ACC112 (cell line): ENCODE data around the gene MAML3.

Experiments
- H2AFZ ChIP-seq: fragments of 200-600 bp; sonication (generic); one replicate; pipeline ENCODE4 v1.6.0; 2017; ENCODE audit warnings: antibody characterized with exemption, low read length; ENCODE audit not compliant: unreplicated experiment
- H3K27ac ChIP-seq: fragments of 200-600 bp; sonication (generic); 2 replicates; pipeline ENCODE4 v1.5.1; 2014; ENCODE audit warnings: low read depth, mild to moderate bottlenecking, antibody characterized with exemption, low read length, moderate library complexity
- H3K27me3 ChIP-seq: fragments of 200-600 bp; sonication (generic); 2 replicates; pipeline ENCODE4 v1.6.1; 2014; ENCODE audit warnings: mild to moderate bottlenecking, antibody characterized with exemption, low read length, moderate library complexity, mixed read lengths; ENCODE audit not compliant: insufficient read depth
- H3K36me3 ChIP-seq: fragments of 200-600 bp; sonication (generic); 2 replicates; pipeline ENCODE4 v1.6.1; 2016; ENCODE audit warnings: mild to moderate bottlenecking, antibody characterized with exemption, low read length, moderate library complexity, mixed read lengths; ENCODE audit not compliant: insufficient read depth
- H3K4me1 ChIP-seq: fragments of 200-600 bp; sonication (generic); one replicate; pipeline ENCODE4 v1.6.1; 2016; ENCODE audit warnings: low read length, mixed read lengths; ENCODE audit not compliant: insufficient read depth, unreplicated experiment, control insufficient read depth
- H3K4me3 ChIP-seq: fragments of 200-600 bp; sonication (generic); 2 replicates; pipeline ENCODE4 v1.5.1; 2014; ENCODE audit warnings: mild to moderate bottlenecking, low read depth, low read length
- H3K79me2 ChIP-seq: fragments of 200-600 bp; sonication (generic); one replicate; pipeline ENCODE4 v1.6.0; 2016; ENCODE audit warnings: low read length; ENCODE audit not compliant: control insufficient read depth, unreplicated experiment, insufficient read depth

MAML3 gene

DNA sequence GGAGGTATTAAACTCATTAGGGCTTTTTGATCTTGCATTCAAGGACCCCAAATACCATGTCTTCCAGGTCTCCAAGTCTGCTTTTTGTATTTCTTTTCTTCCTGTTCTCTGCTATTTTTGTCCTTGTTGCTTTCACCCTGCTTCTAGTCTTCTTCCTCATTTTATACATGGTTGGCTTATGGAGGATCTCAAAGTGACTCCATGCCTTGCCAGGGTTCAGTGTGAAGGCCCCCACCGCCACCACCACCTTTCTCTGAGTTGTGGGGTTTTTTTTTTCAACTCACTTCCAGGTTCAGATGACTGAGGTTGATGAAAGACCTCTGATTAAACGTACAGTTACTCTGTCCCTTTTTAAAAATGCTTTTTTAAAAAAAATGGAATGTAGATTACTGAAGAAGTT is 96.3 kb downstream of the MAML3 start:
- Histone ChIP-seq H3K4me3 (no peak overlapping the region), H3K79me2 (no peaks in the 10 kb centered on the region), H3K27me3 (no peaks in the 10 kb centered on the region), H3K36me3 (no peaks in the 10 kb centered on the region), H2AFZ (no peak overlapping the region), H3K27ac (no peak overlapping the region), H3K4me1 (peaks cover 15% of the 10 kb centered on the region)

DNA sequence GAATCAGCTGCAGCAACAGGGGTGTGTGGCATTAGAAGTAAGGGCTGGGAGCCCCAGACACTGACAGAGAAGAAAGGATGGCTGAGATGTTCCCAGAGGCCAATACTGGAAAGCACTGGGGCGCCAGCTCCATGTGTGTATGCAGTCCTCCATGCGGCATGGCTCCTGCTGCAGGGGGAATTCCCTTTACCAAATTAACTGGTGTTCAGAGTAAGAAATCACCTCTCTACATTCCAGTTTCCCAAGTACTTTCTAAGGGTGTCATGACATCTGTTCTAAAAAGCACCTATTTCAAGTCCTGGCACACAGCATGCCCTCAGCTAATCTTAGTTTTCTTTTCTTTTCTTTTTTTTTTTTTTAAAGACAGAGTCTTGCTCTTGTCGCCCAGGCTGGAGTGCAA is 98.0 kb downstream of the MAML3 start:
- Histone ChIP-seq H3K79me2 (no peaks in the 10 kb centered on the region), H3K27ac (no peak overlapping the region), H2AFZ (no peak overlapping the region), H3K36me3 (no peaks in the 10 kb centered on the region), H3K4me1 (peaks cover 10% of the 10 kb centered on the region), H3K27me3 (no peaks in the 10 kb centered on the region), H3K4me3 (no peak overlapping the region)

DNA sequence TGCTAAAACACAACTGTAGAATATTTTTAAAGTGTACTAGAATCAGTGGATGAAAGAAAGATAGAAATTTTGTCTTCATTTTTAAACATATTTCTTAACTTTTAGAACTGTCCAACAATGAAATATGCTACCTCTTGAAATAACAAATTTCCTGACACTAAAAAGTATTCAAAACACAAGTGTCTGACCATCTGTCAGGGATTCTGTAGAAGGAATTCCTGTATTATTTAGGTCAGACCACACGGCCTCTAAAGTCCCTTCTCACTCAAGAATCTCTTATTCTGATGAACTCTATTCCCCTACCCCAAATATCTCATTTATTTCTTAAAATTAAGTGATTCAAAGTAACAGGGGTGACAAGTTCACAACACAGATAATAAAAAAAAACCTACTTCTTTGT is 99.1 kb downstream of the MAML3 start:
- Histone ChIP-seq H3K4me1 (peaks cover 15% of the 10 kb centered on the region), H3K4me3 (no peak overlapping the region), H3K27ac (no peak overlapping the region), H3K79me2 (no peaks in the 10 kb centered on the region), H3K36me3 (no peaks in the 10 kb centered on the region), H2AFZ (no peak overlapping the region), H3K27me3 (no peaks in the 10 kb centered on the region)

DNA sequence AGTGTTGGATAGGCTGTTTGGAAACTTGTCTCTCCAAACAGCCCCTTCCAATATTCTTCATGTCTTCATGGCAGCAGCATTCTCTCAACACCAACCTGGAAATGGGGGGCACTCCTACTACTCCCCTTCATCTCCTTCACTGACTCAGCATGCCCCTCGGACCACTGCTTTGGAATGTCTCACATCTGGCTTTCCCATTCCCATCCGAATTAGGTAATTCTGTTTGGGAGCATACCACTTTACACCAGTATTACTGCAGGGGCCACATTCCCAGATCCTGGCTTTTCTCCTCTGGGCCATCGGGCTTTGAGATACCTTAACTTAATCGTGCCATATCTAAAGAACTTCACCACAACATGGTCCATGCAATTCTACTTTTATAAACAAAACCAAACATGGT is 100.8 kb downstream of the MAML3 start:
- H3K4me1 ChIP-seq: peaks cover 19% of the 10 kb centered on the region
- no peak overlapping the region for H3K27ac ChIP-seq
- H3K27me3 ChIP-seq: no peaks in the 10 kb centered on the region
- H3K4me3 ChIP-seq: no peak overlapping the region
- no peaks in the 10 kb centered on the region for H3K79me2 ChIP-seq
- no peaks in the 10 kb centered on the region for H3K36me3 ChIP-seq
- no peak overlapping the region for H2AFZ ChIP-seq

DNA sequence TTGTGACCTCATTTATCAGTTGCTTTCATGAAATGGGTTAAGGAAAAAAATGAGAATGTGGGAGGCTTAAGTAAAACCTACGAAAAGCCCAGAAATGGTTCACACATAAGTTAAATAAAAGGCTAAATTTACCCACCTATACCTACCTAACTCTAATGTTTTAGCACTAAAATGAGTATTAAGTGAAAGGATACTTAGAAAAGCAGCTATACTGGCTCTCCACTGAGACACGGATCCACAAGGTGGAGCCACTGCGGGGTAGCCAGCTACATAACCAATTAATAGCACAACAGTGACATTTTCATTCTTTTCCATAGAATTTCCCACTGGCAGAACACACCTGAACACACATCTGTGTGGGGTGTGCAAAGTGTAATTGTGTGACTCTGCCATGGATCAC is 101.9 kb downstream of the MAML3 start:
- H3K79me2 ChIP-seq: no peaks in the 10 kb centered on the region
- H2AFZ ChIP-seq: peak overlapping the region; percentile 41
- H3K27me3 ChIP-seq: no peaks in the 10 kb centered on the region
- no peaks in the 10 kb centered on the region for H3K36me3 ChIP-seq
- no peak overlapping the region for H3K4me3 ChIP-seq
- no peak overlapping the region for H3K27ac ChIP-seq
- H3K4me1 ChIP-seq: peaks cover 19% of the 10 kb centered on the region

DNA sequence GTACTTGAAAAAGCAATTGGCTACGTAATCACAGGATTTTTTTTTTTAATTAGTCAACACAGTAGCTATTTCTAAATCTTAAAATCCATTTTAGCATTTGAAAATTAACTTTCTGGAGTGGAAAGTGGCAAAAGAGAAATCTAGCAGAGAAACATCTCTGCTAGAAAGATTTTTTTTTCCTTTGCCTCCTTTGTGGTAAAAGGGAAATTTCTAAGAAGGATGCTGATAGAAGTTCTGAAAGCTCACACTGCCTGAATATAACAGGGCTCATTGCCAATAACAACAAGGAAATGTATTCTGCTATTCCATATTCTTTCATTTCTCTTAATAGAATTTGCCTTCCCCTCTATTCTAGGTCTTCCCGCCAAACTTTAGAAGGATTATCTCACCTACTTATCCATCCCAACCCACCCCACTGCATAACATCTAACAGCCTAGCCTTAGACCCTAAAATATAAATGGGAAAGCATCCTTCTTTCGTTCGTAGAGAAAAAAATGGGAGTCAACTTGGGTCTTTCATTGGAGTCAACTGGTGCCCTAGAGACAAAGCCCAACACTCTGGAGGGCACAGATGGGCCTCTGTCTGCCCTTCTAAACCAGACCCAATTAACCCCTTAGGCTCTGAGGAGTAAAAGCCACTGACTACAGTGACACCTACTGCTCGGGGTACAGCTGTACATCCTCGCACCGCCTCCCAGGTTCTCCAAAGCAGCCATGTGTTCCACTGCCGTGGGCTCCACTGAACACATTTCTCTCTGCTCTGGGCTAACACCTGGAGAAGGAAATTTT is 103.9 kb downstream of the MAML3 start:
- Histone ChIP-seq H3K4me3 (peak overlapping the region; percentile 72), H2AFZ (peak overlapping the region; percentile 87), H3K27ac (peak overlapping the region; percentile 16; the same call in 1 of the 2 replicates), H3K4me1 (peaks cover 19% of the 10 kb centered on the region), H3K36me3 (no peaks in the 10 kb centered on the region), H3K27me3 (no peaks in the 10 kb centered on the region), H3K79me2 (no peaks in the 10 kb centered on the region)

DNA sequence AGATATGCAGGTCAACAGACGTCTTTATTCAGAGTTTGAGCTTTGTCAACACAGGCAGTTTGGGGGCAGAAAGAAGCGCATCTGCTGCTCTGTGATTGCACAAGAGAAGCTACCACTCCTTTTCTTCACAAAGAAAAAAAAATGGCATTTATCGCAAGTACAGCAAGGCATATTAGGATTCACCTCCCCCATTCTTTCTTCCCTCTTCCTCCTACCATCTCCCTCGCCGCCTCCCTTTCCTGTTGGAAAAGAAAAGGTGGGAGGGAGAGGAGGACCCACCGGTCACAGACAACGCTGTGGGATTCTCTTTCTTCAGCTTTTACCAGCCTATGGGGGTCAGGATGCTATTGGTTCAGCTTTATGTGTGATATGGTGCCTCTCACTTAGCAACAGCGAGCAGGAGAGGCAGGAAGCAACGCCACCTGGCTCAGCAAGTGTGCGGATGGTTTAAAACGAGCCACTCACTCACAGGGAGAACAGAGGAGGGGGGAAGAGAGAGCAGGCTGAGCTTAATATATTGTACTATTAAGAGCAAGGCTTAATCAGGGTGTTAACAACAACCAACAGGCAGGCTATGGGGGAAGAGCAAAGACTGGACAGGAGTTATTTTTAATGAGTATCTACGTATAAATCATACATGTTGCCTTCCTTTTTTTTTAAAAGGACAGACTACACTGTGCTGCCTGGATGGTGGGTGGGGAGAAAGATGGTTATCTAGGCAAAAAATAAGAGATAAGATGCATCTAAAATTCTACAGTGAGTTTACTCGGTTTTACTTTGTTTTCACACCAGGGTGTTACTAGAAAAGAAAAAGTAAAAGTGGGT is 104.7 kb downstream of the MAML3 start:
- Histone ChIP-seq H3K4me3 (peak overlapping the region; percentile 72), H3K27me3 (no peaks in the 10 kb centered on the region), H3K27ac (peak overlapping the region; percentile 16; the same call in 1 of the 2 replicates), H3K4me1 (peaks cover 19% of the 10 kb centered on the region), H3K36me3 (no peaks in the 10 kb centered on the region), H3K79me2 (no peaks in the 10 kb centered on the region), H2AFZ (peak overlapping the region; percentile 87)

DNA sequence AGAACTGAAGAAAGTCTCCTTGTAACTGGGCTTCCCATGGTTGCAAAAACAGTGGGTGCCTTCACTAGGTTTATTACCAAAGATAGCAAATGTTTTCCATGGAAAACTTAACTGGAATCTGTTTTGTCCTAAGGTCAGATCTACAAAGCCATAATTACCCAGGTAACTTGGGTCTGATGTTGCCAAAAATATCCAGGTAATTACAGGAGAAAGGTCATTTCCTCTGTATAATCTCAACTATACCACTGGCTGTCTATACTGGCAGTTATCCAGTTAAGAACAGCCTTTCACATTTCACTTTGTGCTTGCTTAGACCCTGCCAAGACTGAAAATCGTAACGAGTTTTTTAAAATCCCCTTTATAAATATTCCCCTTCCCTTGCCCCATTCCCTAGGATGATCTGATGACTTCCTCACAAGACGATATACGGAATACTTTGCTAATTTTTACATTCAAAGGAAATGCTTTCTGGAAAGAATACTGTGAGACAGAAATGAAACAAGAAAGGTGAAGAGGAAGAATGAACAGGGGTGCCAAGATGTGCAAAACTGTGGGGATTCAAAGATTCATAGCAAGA is 105.5 kb downstream of the MAML3 start:
- Histone ChIP-seq H3K4me3 (peak overlapping the region; percentile 72), H3K27ac (no peak overlapping the region), H2AFZ (peak overlapping the region; percentile 87), H3K4me1 (peaks cover 19% of the 10 kb centered on the region), H3K36me3 (no peaks in the 10 kb centered on the region), H3K27me3 (no peaks in the 10 kb centered on the region), H3K79me2 (no peaks in the 10 kb centered on the region)

DNA sequence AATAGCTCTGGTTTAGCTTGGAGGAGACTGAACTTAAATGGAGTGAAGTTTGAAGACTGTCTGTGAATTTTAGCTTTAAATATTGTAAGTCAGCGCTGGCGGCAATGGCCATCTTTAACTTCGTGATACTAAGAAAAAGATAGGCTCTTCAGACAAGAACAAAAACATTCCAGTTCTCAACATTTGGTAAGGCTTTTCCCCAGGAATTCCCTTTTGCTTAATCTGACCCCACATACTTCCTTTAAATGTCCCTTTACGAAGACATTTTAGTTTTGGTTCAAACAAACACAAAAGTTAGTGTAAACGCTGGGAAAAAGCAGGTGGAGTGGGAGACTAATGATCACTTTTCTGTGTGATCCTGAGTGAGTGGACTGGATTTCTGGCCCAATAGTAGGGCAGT is 106.2 kb downstream of the MAML3 start:
- no peaks in the 10 kb centered on the region for H3K36me3 ChIP-seq
- H3K79me2 ChIP-seq: no peaks in the 10 kb centered on the region
- H3K4me1 ChIP-seq: peaks cover 19% of the 10 kb centered on the region
- H3K27me3 ChIP-seq: no peaks in the 10 kb centered on the region
- H3K27ac ChIP-seq: no peak overlapping the region
- H3K4me3 ChIP-seq: no peak overlapping the region
- no peak overlapping the region for H2AFZ ChIP-seq

DNA sequence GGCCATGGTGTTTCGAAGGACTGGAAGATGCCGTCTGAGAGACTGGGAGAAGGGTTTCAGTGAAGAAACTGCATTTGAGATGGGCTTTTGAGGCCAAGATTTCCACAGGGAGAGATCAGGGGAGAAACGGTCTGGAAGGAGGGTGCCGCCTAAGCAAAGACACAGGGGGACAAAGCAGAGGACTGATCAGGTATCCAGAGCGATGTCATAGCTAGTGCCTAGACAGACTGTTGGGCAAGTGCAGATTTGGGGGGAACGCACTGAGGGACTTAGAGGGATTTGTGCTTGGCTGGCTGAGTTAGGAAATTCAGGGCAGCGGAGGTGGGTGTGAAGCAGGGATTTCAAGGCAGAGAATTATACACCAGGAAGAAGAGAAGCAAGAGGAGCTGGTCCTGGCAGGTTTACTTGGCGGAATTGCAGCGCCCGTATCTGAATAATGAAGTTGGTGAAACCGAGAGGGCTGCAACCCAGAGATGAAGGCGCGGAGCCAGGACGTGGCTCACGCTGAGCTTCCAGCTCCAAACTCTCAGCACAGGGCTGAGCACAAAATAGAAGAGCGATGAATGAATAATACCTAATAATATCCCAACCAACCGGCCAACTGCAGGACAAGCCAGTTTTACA is 106.9 kb downstream of the MAML3 start:
- Histone ChIP-seq H3K36me3 (no peaks in the 10 kb centered on the region), H3K4me3 (no peak overlapping the region), H3K27ac (no peak overlapping the region), H3K4me1 (peaks cover 19% of the 10 kb centered on the region), H3K27me3 (no peaks in the 10 kb centered on the region), H2AFZ (no peak overlapping the region), H3K79me2 (no peaks in the 10 kb centered on the region)
